ENCODE data around the gene SLC36A1.

The SLC36A1 gene

GRCh38 chr5:151531581-151531980 is 84.2 kb downstream of the SLC36A1 start:
- no peak for FAIRE-seq
- no peak for DNase-seq (ENCODE audit: insufficient read length, low spot score)
- no peak for TF ChIP-seq CTCF (IDR thresholded peaks at IDR 0.05; ENCODE audit: insufficient read depth, missing control alignments)

GRCh38 chr5:151532416-151532815 is 85.0 kb downstream of the SLC36A1 start:
- FAIRE-seq, result no peak
- TF ChIP-seq CTCF (IDR thresholded peaks at IDR 0.05; ENCODE audit: insufficient read depth, missing control alignments), result no peak
- no peak for DNase-seq (ENCODE audit: insufficient read length, low spot score)

- no peak for TF ChIP-seq CTCF (IDR thresholded peaks at IDR 0.05; ENCODE audit: insufficient read depth, missing control alignments)
- no peak for FAIRE-seq
Measured at GRCh38 chr5:151534350-151534749, 86.9 kb downstream of the SLC36A1 start.

GRCh38 chr5:151537044-151537443 is 89.6 kb downstream of the SLC36A1 start:
- TF ChIP-seq CTCF (IDR thresholded peaks at IDR 0.05; ENCODE audit: insufficient read depth, missing control alignments), result no peak
- no peak for DNase-seq (ENCODE audit: insufficient read length, low spot score)
- FAIRE-seq, result no peak

More at GRCh38 chr5:151534350-151534749, 86.9 kb downstream of the SLC36A1 start:
- DNase-seq (ENCODE audit: insufficient read length, low spot score), result no peak

GRCh38 chr5:151541571-151541970 is 94.2 kb downstream of the SLC36A1 start:
- DNase-seq (ENCODE audit: insufficient read length, low spot score), result no peak
- FAIRE-seq, result no peak
- no peak for TF ChIP-seq CTCF (IDR thresholded peaks at IDR 0.05; ENCODE audit: insufficient read depth, missing control alignments)
